ENCODE data around the gene AQR. TPM values are rescaled to one million over a fixed set of nuclear protein-coding genes. Genes with fewer than 3 reads are reported as not detected.
A peak's percentile ranks its signal among the peaks of the same experiment; 100 is the strongest.

Gene AQR
- total RNA-seq, 1 donor from 2014 or later: 21.9 TPM

- TF ChIP-seq POLR2AphosphoS5 (IDR thresholded peaks at IDR 0.05; ENCODE audit: insufficient read depth in 1 of 2, low read depth in 1 of 2) (no peak), POLR2A (IDR thresholded peaks at IDR 0.05) (no peak)
- TF ChIP-seq, protein P1, sequence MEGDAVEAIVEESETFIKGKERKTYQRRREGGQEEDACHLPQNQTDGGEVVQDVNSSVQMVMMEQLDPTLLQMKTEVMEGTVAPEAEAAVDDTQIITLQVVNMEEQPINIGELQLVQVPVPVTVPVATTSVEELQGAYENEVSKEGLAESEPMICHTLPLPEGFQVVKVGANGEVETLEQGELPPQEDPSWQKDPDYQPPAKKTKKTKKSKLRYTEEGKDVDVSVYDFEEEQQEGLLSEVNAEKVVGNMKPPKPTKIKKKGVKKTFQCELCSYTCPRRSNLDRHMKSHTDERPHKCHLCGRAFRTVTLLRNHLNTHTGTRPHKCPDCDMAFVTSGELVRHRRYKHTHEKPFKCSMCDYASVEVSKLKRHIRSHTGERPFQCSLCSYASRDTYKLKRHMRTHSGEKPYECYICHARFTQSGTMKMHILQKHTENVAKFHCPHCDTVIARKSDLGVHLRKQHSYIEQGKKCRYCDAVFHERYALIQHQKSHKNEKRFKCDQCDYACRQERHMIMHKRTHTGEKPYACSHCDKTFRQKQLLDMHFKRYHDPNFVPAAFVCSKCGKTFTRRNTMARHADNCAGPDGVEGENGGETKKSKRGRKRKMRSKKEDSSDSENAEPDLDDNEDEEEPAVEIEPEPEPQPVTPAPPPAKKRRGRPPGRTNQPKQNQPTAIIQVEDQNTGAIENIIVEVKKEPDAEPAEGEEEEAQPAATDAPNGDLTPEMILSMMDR (IDR thresholded peaks at IDR 0.05): no peak
- H3K9me3 ChIP-seq: no peaks in the 10 kb centered on the region
- peaks cover 0 to 13% of the 10 kb centered on the region in 2 donors for H3K36me3 ChIP-seq
- H3K27me3 ChIP-seq: no peaks in the 10 kb centered on the region
- DNase-seq (ENCODE audit: extremely low spot score in 2 of 2): no peak
- H3K27ac ChIP-seq: peak overlapping the region; percentile 98
- H3K4me3 ChIP-seq: peak overlapping the region; percentile 84 to 93
- intact Hi-C loops (cut with DNase I): no loop called here
- H3K4me1 ChIP-seq: peaks cover 45% of the 10 kb centered on the region
Measured at GRCh38 chr15:34986771-34987480, 17.4 kb upstream of the AQR start.

DNA sequence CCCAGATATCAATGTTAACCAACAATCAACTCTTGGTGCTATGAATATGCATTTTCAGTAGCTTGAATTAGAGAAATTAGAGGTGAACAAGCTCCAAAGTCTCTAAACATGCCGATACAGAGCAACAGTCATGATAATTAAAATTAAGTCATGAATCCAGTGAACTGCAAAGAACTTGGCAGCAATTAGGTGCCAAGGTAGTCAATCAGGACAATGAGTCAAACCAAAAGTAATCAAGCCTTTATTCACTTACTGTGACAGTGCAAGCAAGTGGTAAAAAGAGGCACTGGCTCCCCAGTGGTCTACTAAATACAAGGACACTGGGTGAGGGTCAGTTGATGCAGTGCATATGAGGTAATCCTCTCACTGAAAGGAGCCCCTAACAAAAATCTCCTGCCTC is 16.8 kb upstream of the AQR start:
- TF ChIP-seq, protein P1 (IDR thresholded peaks at IDR 0.05): no peak
- TF ChIP-seq POLR2A (IDR thresholded peaks at IDR 0.05) (no peak), POLR2AphosphoS5 (IDR thresholded peaks at IDR 0.05; ENCODE audit: insufficient read depth in 1 of 2, low read depth in 1 of 2) (no peak)
- Histone ChIP-seq H3K27me3 (no peaks in the 10 kb centered on the region), H3K27ac (no peak overlapping the region), H3K4me1 (peaks cover 45% of the 10 kb centered on the region), H3K36me3 (peaks cover 0 to 14% of the 10 kb centered on the region in 2 donors), H3K4me3 (peak overlapping the region; percentile 84 to 93), H3K9me3 (no peaks in the 10 kb centered on the region)
- intact Hi-C loops (cut with DNase I): no loop called here
- no peak for DNase-seq (ENCODE audit: extremely low spot score in 2 of 2)

- H3K27ac ChIP-seq: no peak overlapping the region
- H3K4me1 ChIP-seq: peaks cover 45% of the 10 kb centered on the region
- no peak for DNase-seq (ENCODE audit: extremely low spot score in 2 of 2)
- peak overlapping the region in 1 of 2 donors; percentile 0 for H3K4me3 ChIP-seq
- TF ChIP-seq POLR2A (IDR thresholded peaks at IDR 0.05): no peak
- TF ChIP-seq, protein P1 (IDR thresholded peaks at IDR 0.05): no peak
- TF ChIP-seq POLR2AphosphoS5 (IDR thresholded peaks at IDR 0.05; ENCODE audit: insufficient read depth in 1 of 2, low read depth in 1 of 2): no peak
- H3K9me3 ChIP-seq: no peaks in the 10 kb centered on the region
- no peaks in the 10 kb centered on the region for H3K27me3 ChIP-seq
- intact Hi-C loops (cut with DNase I): no loop called here
- H3K36me3 ChIP-seq: peaks cover 0 to 14% of the 10 kb centered on the region in 2 donors
Measured at GRCh38 chr15:34984889-34985630, 15.5 kb upstream of the AQR start.

DNA sequence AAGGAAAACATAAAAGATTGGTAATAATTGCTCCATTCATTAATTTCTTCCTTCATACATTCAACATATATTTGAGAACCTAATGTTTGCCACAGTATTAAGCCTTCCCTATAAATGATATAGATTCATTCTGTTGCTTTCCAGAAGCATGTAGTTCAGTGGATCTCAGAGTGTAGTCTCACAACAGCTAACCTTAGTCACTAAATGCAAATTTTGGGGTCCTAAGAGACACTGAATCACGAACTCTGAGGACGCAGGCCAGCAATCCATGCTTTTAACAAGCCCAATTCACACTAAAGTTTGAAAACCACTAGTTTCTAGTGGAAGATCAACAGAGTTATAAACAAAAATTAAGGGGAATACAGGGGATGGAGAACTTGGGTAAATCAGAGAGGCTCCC is 7.2 kb upstream of the AQR start:
- no peak overlapping the region for H3K4me3 ChIP-seq
- intact Hi-C loops (cut with DNase I): no loop called here
- H3K27ac ChIP-seq: no peak overlapping the region
- H3K4me1 ChIP-seq: no peaks in the 10 kb centered on the region
- TF ChIP-seq POLR2A (IDR thresholded peaks at IDR 0.05) (no peak), POLR2AphosphoS5 (IDR thresholded peaks at IDR 0.05; ENCODE audit: insufficient read depth in 1 of 2, low read depth in 1 of 2) (no peak)
- TF ChIP-seq, protein P1 (IDR thresholded peaks at IDR 0.05): no peak
- no peak for DNase-seq (ENCODE audit: extremely low spot score in 2 of 2)
- H3K36me3 ChIP-seq: no peaks in the 10 kb centered on the region
- H3K9me3 ChIP-seq: no peaks in the 10 kb centered on the region
- no peaks in the 10 kb centered on the region for H3K27me3 ChIP-seq

DNA sequence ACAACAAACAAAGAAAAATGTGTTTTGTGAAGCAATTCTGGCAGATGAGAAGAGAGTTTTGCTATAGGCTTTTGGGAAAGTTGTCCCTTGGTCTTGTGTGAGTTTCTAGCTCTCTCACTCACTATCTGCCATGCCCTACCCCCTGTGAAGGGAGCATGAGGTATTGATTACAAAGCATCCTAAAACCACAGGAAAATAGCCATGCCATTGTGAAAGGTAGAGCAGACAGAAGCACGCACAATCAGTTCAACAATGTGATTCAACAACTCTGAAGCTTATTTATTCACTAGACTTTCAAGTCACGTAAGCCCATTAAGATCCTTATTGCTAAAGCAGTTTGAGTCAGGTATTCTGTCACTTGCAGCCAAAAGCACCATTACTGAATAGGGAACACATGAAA is 6.5 kb upstream of the AQR start:
- no peaks in the 10 kb centered on the region for H3K36me3 ChIP-seq
- intact Hi-C loops (cut with DNase I): no loop called here
- no peak overlapping the region for H3K27ac ChIP-seq
- TF ChIP-seq POLR2A (IDR thresholded peaks at IDR 0.05) (no peak), POLR2AphosphoS5 (IDR thresholded peaks at IDR 0.05; ENCODE audit: insufficient read depth in 1 of 2, low read depth in 1 of 2) (no peak)
- TF ChIP-seq, protein P1 (IDR thresholded peaks at IDR 0.05): no peak
- no peaks in the 10 kb centered on the region for H3K27me3 ChIP-seq
- no peak for DNase-seq (ENCODE audit: extremely low spot score in 2 of 2)
- no peaks in the 10 kb centered on the region for H3K9me3 ChIP-seq
- H3K4me3 ChIP-seq: no peak overlapping the region
- H3K4me1 ChIP-seq: no peaks in the 10 kb centered on the region
